GM12891 (cell line): ENCODE results near the gene OR52B6.

Experiments
- POLR2AphosphoS5 ChIP-seq: IDR thresholded peaks from 2 replicates; pipeline ENCODE4 v1.6.1; 2011; ENCODE audit warnings: low read depth, low read length, control low read depth
- TAF1 ChIP-seq: IDR thresholded peaks from 2 replicates; pipeline ENCODE4 v1.6.1; 2011; ENCODE audit warnings: low read depth, low read length, control low read depth

DNA sequence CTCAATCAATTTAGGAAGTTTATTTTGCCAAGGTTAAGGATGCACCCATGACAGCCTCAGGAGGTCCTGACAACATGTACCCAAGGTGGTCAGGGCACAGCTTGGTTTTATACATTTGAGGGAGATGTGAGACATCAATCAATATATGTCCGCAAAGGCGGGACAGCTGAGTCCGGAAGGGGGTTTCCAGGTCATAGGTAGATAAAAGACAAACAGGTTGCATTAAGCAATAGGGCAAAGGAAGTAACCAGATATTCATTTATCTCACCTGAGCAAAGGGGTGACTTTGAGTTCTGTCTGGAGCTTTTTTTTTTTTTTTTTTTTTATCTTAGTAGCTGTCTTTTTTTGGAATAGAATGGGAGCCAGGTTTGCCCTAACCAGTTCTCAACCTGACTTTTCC, 42.1 kb downstream of the OR52B6 start:
- TF ChIP-seq TAF1, result no peak
- TF ChIP-seq POLR2AphosphoS5, result no peak
